K562 treated with DMSO at 1 percent for 4 hours (cell line): Measurements from ENCODE around the gene CAPZA2. TPM values are rescaled to one million over a fixed set of nuclear protein-coding genes. Genes with fewer than 3 reads are reported as not detected.

Experiments used
- total RNA-seq: library from RNA; unstranded; fragments of 300-600 nt; gene quantifications from 2 replicates; pipeline ENCODE4 v1.2.3, GENCODE V29; 2022; ENCODE audit not compliant: insufficient read depth

The CAPZA2 gene
- 48.7 and 59.2 TPM in 2 replicates for total RNA-seq

DNA sequence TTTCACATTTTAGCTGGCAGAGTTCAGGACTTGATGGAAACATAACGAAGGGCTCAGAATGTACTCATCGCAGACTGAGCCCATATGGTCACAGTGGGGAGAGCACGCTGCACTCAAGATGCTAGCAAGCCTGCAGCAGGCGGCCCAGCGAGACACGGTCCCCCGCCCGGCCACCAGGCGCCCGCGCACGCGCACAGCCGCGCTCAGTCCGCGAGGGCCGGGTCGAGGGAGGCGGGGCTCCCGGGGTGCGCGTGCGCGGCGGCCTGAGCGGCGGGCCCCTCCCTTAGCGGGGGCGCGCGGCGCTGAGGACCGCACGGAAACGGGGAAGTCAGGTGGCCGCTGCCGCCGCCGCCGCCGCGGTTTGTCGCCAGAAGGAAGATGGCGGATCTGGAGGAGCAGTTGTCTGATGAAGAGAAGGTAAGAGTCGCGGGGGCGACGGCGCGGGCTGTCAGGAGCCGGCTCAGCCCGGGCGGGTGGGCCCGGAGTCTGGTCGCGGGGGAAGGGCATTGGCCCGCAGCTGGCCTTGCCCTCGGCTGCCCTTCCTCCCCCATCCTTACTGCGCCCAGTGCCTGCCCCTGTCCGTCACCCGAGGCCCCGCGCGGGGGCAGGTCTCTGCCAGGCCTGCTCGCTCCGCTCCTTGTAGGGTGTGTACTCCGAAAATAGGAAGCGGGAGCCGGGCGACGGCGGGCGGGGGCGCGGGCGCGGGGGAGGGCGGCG is at the start of gene CAPZA2:
Gene CAPZA2 (plus strand): TSS at position 354 of the 717 bp plus-strand sequence. CDS start 25 bp downstream, at position 379.

DNA sequence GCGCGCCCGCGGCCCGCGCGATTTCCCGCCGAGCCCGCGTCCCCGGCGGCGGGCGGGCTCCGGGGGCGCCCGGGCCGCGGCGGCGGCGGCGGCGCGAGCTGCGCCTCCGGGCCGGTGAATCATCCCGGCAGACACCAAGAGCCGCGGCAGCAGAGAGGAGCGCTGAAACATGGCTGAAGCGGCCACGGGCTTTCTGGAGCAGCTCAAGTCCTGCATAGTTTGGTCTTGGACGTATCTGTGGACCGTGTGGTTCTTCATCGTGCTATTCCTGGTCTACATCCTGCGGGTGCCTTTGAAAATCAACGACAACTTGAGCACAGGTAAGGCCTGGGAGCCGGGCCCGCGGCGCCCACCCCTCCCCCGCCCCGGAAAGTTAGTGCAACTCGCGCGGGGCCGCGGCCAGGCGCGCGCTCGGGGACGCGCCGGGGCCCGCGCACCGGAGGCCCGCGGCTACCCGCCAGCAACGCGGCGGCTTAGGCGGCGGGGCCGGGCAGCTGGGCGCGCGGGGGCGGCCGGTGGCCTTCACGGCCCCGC is 91.1 kb downstream of the CAPZA2 start, which contains the start of gene ST7:
Gene ST7 (plus strand): TSS at position 130 of the 534 bp plus-strand sequence. CDS start 40 bp downstream, at position 170.

Other genes starting within 250 kb of the CAPZA2 start
- gene MET, start 190.4 kb upstream of the CAPZA2 start, total RNA-seq = 1.7 and 2.4 TPM in 2 replicates
- gene ST7, start 90.9 kb downstream of the CAPZA2 start, total RNA-seq = 42.8 and 45.0 TPM in 2 replicates